Stimulated activated CD8-positive, alpha-beta memory T cell treated with anti-CD3 and anti-CD28 coated beads, Interleukin-15, amount 100 ng/mL, for 4 hours (primary cell): ENCODE measurements around the gene MAML3.
"Not testable (repeated sequence)": the region's sequence is repeated elsewhere in the genome, so short reads cannot be mapped to it uniquely, and the experiment has no call there.

Experiments
- DNase-seq, 2 donors: peaks; one replicate each; pipeline ENCODE4 v3.0.0-alpha.2; 2020; ENCODE audit warnings: low read depth in 2 of 2

MAML3 gene

DNA sequence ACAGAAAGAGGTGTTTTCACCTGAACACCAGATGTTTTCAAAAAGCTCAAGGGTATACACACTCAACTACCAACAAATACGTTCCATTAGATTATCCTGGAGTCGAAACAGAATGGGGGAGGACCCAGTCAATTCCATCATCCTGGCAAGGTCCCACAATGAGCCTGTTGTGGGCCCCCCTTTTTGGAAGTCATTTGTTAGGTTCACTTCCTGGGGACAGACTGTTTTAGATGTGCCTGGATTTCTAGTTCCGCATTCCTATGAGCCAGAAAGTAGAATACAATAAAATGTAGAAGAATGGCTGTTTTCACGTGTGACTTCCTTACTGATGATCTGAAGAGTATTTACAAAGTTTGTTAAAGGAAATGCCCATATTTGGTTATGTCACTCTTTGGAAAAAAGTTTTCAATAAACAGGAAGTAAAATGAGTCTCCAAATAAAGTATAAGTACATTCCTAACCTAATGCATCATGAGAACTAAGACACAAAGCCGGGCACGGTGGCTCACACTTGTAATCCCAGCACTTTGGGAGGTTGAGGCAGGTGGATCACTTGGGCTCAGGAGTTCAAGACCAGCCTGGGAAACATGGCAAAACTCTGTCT, 192.5 kb downstream of the MAML3 start:
- DNase-seq = no peak

DNA sequence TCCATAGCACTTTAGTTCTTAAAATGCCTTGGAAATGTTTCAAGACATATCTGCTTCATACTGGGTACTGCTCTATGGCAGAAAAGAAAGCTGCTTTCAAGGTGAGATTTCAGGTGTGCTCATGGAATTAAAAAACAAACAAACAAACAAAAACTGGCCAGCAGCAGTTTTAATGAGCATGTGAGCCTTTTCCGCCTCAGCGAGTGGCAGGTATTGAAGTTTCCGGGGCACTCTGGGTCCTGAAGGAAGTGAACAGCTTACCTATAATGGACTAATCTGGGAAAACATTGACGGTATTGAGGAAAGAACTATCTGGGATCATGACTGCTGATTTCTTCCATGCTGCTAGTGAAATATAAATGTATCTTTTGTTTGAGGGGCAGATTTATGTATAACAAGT, 194.6 kb downstream of the MAML3 start:
- no peak for DNase-seq

GRCh38 chr4:139958739-139959098, 195.3 kb downstream of the MAML3 start:
- no peak for DNase-seq

DNA sequence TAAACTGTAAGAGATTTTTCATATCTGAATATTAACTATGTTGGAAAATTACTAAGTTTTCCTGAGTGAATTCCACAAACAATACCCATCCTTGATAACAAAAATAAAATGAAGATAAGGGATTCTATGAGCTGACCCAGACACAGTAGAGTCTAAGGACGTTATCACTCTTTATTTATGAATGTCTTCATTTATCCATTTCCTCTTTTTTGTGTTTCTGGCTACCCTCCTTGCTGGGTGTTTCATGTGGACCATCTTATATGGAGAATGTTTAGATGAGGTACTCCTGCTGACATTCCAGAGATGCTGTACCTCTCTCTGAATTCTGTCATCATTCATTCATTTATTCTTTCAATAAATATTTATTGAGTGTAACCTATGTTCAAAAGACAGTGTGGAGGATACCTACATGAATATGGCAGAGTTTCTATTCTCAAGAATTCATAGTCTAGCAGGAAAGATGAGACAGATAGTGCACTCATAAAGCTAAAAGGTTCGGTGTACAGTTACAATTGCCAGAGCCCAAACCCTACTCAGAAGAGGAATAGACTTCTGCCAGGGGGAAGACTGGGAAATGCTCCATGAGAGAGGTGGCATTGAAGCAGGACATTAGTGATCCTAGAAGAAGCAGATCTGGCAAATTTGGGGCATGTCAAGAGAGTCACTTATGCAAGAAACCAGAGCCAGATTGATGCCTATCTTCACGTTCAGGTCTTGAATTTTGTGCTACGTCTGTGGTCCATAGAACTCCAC, 195.8 kb downstream of the MAML3 start:
- no peak for DNase-seq

- no peak for DNase-seq
These were observed 196.9 kb downstream of the MAML3 start for GRCh38 chr4:139957065-139957464.

DNA sequence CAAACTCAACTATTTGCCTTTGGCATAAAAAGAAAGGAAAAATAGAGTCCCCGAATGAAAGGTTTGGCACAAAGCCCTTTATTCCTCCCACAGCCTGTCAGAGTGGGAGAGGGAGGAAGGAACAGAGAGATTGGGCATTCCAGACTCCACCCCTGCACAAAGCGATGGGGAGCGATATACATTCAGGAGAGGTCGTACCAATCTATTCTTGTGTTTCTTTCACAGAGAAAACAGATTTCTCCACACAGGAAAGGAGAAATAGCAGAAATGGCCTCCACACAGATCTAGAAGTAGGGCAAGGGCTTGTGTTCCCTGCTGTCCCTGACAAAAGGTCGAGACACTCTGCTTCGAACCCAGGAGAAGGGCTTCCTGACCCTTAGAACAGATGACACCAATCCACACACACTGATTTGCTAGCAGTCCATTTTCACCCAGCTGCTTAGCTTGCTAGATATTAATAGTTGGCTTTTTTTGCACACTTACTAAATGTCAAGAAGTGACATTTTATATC, 197.4 kb downstream of the MAML3 start:
- no peak for DNase-seq

DNA sequence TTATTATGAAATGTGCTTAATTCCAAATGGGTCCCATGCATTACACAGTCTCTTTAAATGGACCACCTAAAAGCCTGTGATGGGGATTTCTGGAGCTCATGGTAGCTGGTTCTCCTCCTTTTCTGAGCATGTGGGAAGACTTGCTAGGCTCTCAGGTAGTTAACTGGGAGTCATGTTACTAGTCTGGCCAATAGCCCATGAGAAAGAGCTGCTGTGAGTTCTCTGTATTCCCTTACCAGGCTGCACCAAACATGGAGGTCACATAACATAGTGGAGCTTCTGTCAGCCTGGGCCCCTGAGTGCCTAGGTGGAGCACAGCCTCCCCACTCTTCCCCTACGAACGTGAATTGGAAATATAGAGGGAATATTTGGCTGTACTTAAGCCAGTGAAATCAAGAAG, 198.4 kb downstream of the MAML3 start:
- no peak for DNase-seq

DNA sequence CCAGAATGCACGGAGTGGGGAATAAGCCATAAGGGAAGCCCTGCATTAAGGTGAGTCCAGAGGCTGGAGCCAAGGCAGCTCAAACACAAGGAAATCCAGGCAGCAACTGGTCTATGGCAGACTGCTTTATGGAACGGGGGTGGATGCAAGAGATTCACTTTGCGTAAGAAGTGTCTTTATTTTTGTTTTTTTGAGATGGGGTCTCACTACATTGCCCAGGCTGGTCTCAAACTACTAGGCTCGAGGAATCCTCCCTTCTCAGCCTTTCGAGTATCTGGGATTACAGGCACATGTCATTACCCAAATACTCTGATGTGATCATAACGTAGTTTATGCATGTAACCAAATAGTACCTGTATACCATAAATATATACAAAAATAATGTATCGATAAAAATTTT, 199.5 kb downstream of the MAML3 start:
- DNase-seq = no peak

DNA sequence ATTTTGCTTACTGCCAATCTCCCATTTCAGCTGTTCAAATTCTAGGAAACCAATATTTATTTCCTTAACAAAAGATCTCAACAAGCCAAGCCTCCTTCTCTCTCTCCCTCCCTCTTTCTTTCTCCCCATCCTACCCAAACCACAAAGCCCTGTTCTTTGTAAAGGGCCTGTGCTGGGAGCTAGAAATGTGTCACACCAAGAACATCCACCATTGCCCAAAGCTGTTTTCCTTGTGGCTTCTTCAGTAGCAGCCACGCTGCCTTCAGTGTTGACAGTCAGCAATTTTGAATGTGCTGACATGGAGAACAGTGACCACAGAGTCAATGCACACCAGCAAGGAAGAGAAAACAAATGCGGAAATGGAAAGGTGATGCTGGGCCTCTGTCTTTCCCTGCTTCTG, 203.0 kb downstream of the MAML3 start:
- DNase-seq = no peak

GRCh38 chr4:139950568-139950967, 203.4 kb downstream of the MAML3 start:
- DNase-seq = no peak

GRCh38 chr4:139944916-139945315, 209.1 kb downstream of the MAML3 start:
- DNase-seq = not testable (repeated sequence)

GRCh38 chr4:139943277-139943676, 210.7 kb downstream of the MAML3 start:
- DNase-seq = no peak

DNA sequence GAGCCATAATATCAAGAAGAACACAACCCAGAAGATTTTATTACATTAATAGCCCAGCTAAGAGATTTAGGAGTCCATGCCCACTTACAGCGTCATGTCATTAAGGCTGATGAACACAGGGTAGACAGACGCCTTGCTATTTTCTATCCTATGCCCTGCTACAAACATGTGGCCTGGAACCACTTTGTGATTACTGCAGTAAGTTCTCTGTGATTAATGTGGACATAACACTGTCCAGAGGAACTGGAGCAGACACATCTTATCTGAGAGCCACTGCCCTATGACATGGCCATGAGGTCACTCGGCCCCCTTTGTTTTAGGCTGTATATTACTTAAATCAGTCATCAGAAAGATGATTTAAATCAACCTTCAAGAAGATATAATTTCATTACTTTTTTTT, 211.7 kb downstream of the MAML3 start:
- no peak for DNase-seq

GRCh38 chr4:139940600-139940999, 213.4 kb downstream of the MAML3 start:
- no peak for DNase-seq

- no peak for DNase-seq
These were observed 215.6 kb downstream of the MAML3 start for GRCh38 chr4:139938414-139938813.

GRCh38 chr4:139935911-139936310, 218.1 kb downstream of the MAML3 start:
- no peak for DNase-seq

DNA sequence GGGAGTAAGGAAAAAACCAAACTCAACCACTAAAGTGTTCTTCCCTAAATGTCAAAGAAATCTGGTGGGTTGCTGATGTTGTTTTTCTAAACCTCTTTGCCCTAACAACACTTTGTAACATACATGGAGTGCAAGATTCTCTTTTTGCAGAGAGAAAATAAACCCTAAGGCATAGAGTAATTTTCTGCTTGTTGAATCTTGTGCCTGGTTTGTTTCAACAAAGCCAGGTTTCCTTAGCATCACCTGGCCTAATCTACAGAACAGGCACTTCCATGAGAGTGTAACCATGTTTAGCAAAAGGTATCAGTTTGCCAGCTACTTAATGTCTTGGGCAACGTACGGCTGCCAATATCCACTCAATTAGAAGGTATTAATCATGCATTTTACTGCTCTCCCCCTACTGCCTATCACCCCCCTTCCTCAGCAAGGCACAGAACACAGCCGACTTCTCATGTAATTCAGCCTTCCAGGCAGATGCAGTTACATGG, 219.2 kb downstream of the MAML3 start:
- DNase-seq = no peak

DNA sequence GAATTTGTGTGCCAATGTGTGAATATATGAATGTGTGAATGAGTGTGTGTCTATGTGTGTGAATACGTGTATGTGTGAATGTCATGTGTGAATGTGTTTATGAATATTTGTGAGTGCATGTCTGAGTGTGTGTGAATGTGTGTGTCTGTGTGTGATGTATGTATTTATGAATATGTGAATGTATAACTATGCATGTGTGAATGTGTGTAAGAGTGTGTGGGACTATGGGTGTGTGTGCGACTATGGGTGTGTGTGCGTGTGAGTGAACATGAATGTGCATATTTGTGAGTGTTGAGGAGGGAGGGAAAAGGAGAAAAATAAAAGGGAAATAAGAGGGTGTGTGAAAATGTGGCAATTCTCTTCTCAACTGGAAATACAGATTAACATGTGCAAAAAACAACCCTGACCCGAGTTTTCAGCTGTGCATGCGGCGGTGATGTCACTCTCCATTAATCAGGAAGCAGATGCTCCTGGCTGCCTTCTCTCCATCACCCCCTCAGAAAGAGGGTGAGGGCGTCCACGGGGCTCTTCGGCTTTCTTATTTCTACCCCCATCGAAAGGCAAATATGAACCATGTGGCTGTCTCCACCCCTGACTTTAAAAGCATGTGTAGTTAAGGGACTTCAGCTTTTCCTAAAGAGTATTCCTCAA, 219.8 kb downstream of the MAML3 start:
- no peak for DNase-seq

DNA sequence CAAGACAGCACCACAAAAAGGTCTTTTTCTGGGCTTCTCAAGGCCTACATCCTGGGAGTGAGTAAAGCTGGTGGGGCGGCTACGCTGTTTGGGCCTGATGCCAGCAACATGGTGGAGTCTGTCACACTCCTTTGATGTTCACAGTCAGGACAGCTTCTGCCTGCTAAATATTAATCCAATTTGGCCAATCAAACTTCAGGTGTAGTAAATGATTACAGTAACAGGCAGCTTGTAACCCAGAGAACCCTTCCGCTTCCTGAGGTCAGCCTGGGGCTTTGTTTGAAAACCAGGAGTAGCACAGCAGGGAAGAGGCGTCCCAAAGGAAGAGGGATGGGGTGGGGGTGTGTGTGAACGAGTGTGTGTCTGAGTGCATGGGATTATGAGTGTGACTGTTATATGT, 220.4 kb downstream of the MAML3 start:
- DNase-seq = no peak

DNA sequence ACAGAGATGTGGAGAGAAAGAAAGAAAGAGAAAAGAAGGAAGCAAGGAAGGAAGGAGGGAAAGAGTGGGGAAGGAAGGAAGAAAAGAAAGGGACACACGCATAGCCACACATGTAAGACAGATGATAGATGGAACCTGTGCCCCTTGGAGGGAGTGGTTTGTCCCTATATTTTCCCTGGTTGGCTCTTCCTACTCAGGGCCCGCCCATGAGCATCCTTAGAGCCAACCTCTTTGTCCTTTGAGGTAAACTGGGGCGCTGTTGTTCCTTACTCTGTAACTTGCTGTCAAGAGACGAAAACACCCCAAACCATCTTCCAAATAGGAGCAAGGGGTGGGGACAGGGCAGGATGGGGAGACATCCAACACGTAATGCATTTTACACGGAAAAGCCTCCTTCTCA, 220.9 kb downstream of the MAML3 start:
- no peak for DNase-seq

DNA sequence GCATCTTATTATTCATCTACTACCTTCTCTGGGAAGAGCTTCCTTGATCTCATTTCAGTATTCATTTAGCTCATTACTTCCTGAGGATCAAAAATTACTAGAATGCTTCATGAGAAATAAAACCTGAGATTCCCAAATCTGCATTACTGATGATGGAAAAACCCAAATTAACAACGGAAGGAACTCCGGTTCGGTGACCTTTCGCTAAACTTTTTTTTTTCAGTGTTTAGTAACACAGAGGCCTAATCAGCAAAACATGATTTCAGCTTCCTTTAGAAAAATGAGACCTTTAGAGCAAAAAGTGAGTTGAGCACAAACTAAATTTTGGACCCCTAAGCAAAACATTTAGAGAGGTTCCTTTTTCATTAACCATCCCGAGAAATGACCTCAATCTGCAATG, 229.2 kb downstream of the MAML3 start:
- DNase-seq = no peak

DNA sequence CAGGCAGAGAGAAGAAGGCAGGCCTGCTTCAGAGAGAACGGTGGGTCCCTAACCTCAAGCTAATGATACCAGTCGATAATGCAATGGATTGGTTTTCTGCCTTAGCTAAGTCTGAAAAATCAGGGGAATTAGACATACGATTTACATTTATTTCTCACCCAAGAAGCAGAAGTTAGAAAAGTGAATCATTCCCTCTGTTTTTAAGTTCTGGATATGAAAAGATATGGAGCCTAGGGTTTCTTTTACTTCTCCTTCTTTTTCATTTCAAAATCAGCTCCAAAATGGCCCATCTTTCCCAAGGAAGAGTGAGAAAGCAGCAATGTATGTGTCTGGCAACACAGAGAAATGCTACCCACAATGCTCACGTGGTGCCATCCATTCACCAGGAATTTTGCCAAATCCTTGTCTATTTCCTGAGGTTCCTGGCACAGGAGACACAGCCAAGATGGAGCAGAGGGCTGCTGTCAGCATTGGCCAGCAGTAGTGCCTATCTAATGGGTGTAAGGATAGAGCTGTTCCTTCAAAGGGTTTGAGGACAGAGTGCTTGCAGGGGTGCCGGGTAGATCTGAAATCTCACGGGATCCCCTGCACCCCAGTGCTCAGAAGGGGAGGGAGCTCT, 231.5 kb downstream of the MAML3 start:
- no peak for DNase-seq
